IMR-90 (cell line): ENCODE measurements around the gene EIF2B5. TPM values are rescaled to one million over a fixed set of nuclear protein-coding genes. Genes with fewer than 3 reads are reported as not detected.
A peak's percentile ranks its signal among the peaks of the same experiment; 100 is the strongest.

Experiments used
- ATAC-seq: fragments of 200-7000 bp; cut with Tn5 transposase; 2 replicates; pipeline ENCODE4 v1.9.1; 2020; ENCODE audit warnings: low read depth, mild to moderate bottlenecking, moderate library complexity
- Bru-seq: library from RNA; stranded (reverse); fragments of 400-500 nt; gene quantifications from one replicate; lab custom pipeline; 2021; lab: Mats Ljungman, UMichigan
- BruChase-seq, 2 experiments: library from RNA; stranded (reverse); fragments of 400-500 nt; gene quantifications; one replicate each; lab custom pipeline; 2021; lab: Mats Ljungman, UMichigan
- BruUV-seq: library from RNA; stranded (reverse); fragments of 400-500 nt; replicated peaks from 2 replicates; lab custom pipeline; 2021; lab: Mats Ljungman, UMichigan
- CTCF ChIA-PET: fragments of 300-600 bp; formaldehyde crosslinking; extraction: SDS; loops from one replicate; lab custom pipeline; 2021; ENCODE audit warnings: antibody characterized with exemption; lab: Yijun Ruan, JAX
- POLR2A ChIA-PET: fragments of 300-600 bp; sonication (Branson Sonifier 250); formaldehyde crosslinking; loops from one replicate; lab custom pipeline; 2022; ENCODE audit warnings: antibody characterized with exemption; ENCODE audit not compliant: unreplicated experiment; lab: Charles Lee
- DNase-seq: peaks from one replicate; pipeline ENCODE4 v3.0.0; 2013
- H2AFZ ChIP-seq: replicated peaks from 2 replicates; pipeline ENCODE3; 2013; ENCODE audit warnings: low read length, mild to moderate bottlenecking; ENCODE audit not compliant: poor library complexity
- H2AK5ac ChIP-seq: 2 replicates; pipeline ENCODE4 v1.6.1; 2013; ENCODE audit warnings: low read depth, low read length, inconsistent platforms
- H2AK9ac ChIP-seq: replicated peaks from 2 replicates; pipeline ENCODE3; 2013; ENCODE audit warnings: mild to moderate bottlenecking, low read depth, low read length, moderate library complexity; ENCODE audit not compliant: poor library complexity
- H2BK120ac ChIP-seq: 2 replicates; pipeline ENCODE4 v1.6.1; 2013; ENCODE audit warnings: low read depth, low read length, inconsistent platforms
- H2BK15ac ChIP-seq: 3 replicates; pipeline ENCODE4 v1.6.1; 2013; ENCODE audit warnings: low read depth, low read length, inconsistent platforms
- H2BK20ac ChIP-seq: 2 replicates; pipeline ENCODE4 v1.6.1; 2013; ENCODE audit warnings: low read depth, mild to moderate bottlenecking, inconsistent platforms, low read length, moderate library complexity
- H2BK5ac ChIP-seq: 2 replicates; pipeline ENCODE4 v1.6.1; 2013; ENCODE audit warnings: mild to moderate bottlenecking, low read depth, low read length, inconsistent platforms; ENCODE audit not compliant: poor library complexity, severe bottlenecking
- H3K14ac ChIP-seq: replicated peaks from 2 replicates; pipeline ENCODE4 v1.6.1; 2013; ENCODE audit warnings: low read depth, low read length, inconsistent platforms
- H3K18ac ChIP-seq: 2 replicates; pipeline ENCODE4 v1.6.1; 2013; ENCODE audit warnings: low read depth, low read length, control low read depth
- H3K23ac ChIP-seq: 2 replicates; pipeline ENCODE4 v1.6.1; 2013; ENCODE audit warnings: low read depth, low read length, inconsistent platforms
- H3K27ac ChIP-seq: 2 replicates; pipeline ENCODE4 v1.5.1; 2013; ENCODE audit warnings: mild to moderate bottlenecking, control low read depth, low read length; ENCODE audit not compliant: insufficient read depth
- H3K27me3 ChIP-seq: 2 replicates; pipeline ENCODE4 v1.6.1; 2013; ENCODE audit warnings: low read length; ENCODE audit not compliant: control insufficient read depth, insufficient read depth
- H3K36me3 ChIP-seq: 2 replicates; pipeline ENCODE4 v1.6.1; 2013; ENCODE audit warnings: low read length, mixed read lengths; ENCODE audit not compliant: control insufficient read depth, insufficient read depth
- H3K4ac ChIP-seq: 2 replicates; pipeline ENCODE4 v1.6.1; 2013; ENCODE audit warnings: low read depth, low read length, inconsistent platforms
- H3K4me1 ChIP-seq: 2 replicates; pipeline ENCODE4 v1.6.1; 2013; ENCODE audit warnings: low read length, mixed read lengths; ENCODE audit not compliant: control insufficient read depth, insufficient read depth
- H3K4me2 ChIP-seq: 2 replicates; pipeline ENCODE4 v1.6.1; 2013; ENCODE audit warnings: low read depth, mild to moderate bottlenecking, control low read depth, low read length, moderate library complexity
- H3K4me3 ChIP-seq: 2 replicates; pipeline ENCODE4 v1.5.1; 2013; ENCODE audit warnings: low read depth, mild to moderate bottlenecking, control low read depth, low read length, moderate library complexity; ENCODE audit not compliant: insufficient read depth
- H3K56ac ChIP-seq: 2 replicates; pipeline ENCODE4 v1.6.1; 2013; ENCODE audit warnings: low read length, inconsistent platforms; ENCODE audit not compliant: insufficient read depth; ENCODE audit errors: extremely low read depth
- H3K79me1 ChIP-seq, 2 experiments: 2 replicates each; pipeline ENCODE4 v1.6.1; 2013; ENCODE audit warnings: low read length in 2 of 2, inconsistent platforms in 1 of 2, low read depth in 1 of 2
- H3K9ac ChIP-seq: 2 replicates; pipeline ENCODE4 v1.6.1; 2013; ENCODE audit warnings: low read depth, low read length, control low read depth
- H3K9me1 ChIP-seq: 2 replicates; pipeline ENCODE4 v1.6.1; 2013; ENCODE audit warnings: low read length, inconsistent platforms; ENCODE audit not compliant: insufficient read depth
- H3K9me3 ChIP-seq: 2 replicates; pipeline ENCODE4 v1.6.1; 2013; ENCODE audit warnings: low read length; ENCODE audit not compliant: control insufficient read depth, insufficient read depth
- H4K20me1 ChIP-seq: 2 replicates; pipeline ENCODE4 v1.6.1; 2013; ENCODE audit warnings: low read length, inconsistent platforms; ENCODE audit not compliant: insufficient read depth
- H4K5ac ChIP-seq: 2 replicates; pipeline ENCODE4 v1.6.1; 2013; ENCODE audit warnings: mild to moderate bottlenecking, low read depth, low read length, control low read depth
- H4K8ac ChIP-seq, 2 experiments: 2 replicates each; pipeline ENCODE4 v1.6.1; 2013; ENCODE audit warnings: low read depth in 2 of 2, low read length in 2 of 2, control low read depth in 1 of 2, inconsistent platforms in 1 of 2
- H4K91ac ChIP-seq: 2 replicates; pipeline ENCODE4 v1.6.1; 2013; ENCODE audit warnings: low read depth, low read length, inconsistent platforms; ENCODE audit not compliant: insufficient read depth
- BHLHE40 ChIP-seq: fragments of 150-350 bp; IDR thresholded peaks from 2 replicates; pipeline ENCODE4 v1.6.1; 2016; ENCODE audit warnings: mild to moderate bottlenecking, low read depth, low read length
- CEBPB ChIP-seq: IDR thresholded peaks from 2 replicates; pipeline ENCODE4 v1.6.1; 2012; ENCODE audit warnings: low read depth, low read length, improper control_type of control experiment
- CHD1 ChIP-seq: IDR thresholded peaks from 2 replicates; pipeline ENCODE4 v1.6.1; 2012; ENCODE audit warnings: low read depth, low read length, improper control_type of control experiment
- CTCF ChIP-seq: conservative IDR thresholded peaks from 2 replicates; pipeline ENCODE4 v1.5.1; 2012; ENCODE audit warnings: mild to moderate bottlenecking, low read depth, low read length, improper control_type of control experiment
- ELK1 ChIP-seq: fragments of 150-350 bp; IDR thresholded peaks from 2 replicates; pipeline ENCODE4 v1.6.1; 2016; ENCODE audit warnings: low read depth, mild to moderate bottlenecking, low read length, moderate library complexity, borderline replicate concordance
- MAZ ChIP-seq: IDR thresholded peaks from 2 replicates; pipeline ENCODE4 v1.6.1; 2012; ENCODE audit warnings: low read depth, mild to moderate bottlenecking, low read length, improper control_type of control experiment, moderate library complexity, borderline replicate concordance
- MXI1 ChIP-seq: IDR thresholded peaks from 2 replicates; pipeline ENCODE4 v1.6.1; 2012; ENCODE audit warnings: low read depth, mild to moderate bottlenecking, low read length, moderate library complexity, borderline replicate concordance
- POLR2A ChIP-seq: IDR thresholded peaks from 2 replicates; pipeline ENCODE4 v1.6.1; 2012; ENCODE audit warnings: mild to moderate bottlenecking, low read depth, low read length
- RAD21 ChIP-seq: IDR thresholded peaks from 2 replicates; pipeline ENCODE4 v1.6.1; 2012; ENCODE audit warnings: low read length, improper control_type of control experiment
- RCOR1 ChIP-seq: IDR thresholded peaks from 2 replicates; pipeline ENCODE4 v1.6.1; 2012; ENCODE audit warnings: mild to moderate bottlenecking, low read length, improper control_type of control experiment; ENCODE audit not compliant: insufficient replicate concordance
- RFX5 ChIP-seq: IDR thresholded peaks from 2 replicates; pipeline ENCODE4 v1.8.0; 2012; ENCODE audit warnings: low read depth, mild to moderate bottlenecking, low read length, moderate library complexity
- SMC3 ChIP-seq: fragments of 150-350 bp; IDR thresholded peaks from 2 replicates; pipeline ENCODE4 v1.6.1; 2016; ENCODE audit warnings: low read depth, mild to moderate bottlenecking, antibody characterized with exemption, low read length, moderate library complexity
- WGBS, 2 experiments: methylation state at CpG; one replicate each; pipeline versions ENCODE4 v1.1.5 to v1.1.7; 2013; ENCODE audit warnings: missing lambda C conversion rate in 2 of 2; ENCODE audit not compliant: insufficient read length in 1 of 2; ENCODE audit errors: extremely low coverage in 2 of 2; 5-methylcytosine and 5-hydroxymethylcytosine counted together
- dilution Hi-C: fragments of 300-500 bp; cut with HindIII; formaldehyde crosslinking; loops from one replicate; pipeline ENCODE4 v1.14.3; 2018; ENCODE audit warnings: low sequenced_read_pairs; ENCODE audit not compliant: unreplicated experiment
- in situ Hi-C: fragments of 300-500 bp; cut with MboI; formaldehyde crosslinking; loops from 3 replicates; pipeline ENCODE4 v1.14.3; 2019; ENCODE audit warnings: low sequenced_read_pairs, inconsistent platforms, mixed read lengths
- intact Hi-C: fragments of 100-400 bp; cut with micrococcal nuclease; formaldehyde crosslinking; loops from 2 replicates; pipeline ENCODE4 v1.10.0; 2022
- long read RNA-seq: library from polyadenylated mRNA; unstranded; transcript quantifications from one replicate; pipeline ENCODE4 v2.0.0, GENCODE V29; 2021; ENCODE audit not compliant: unreplicated experiment
- polyA plus RNA-seq, 3 experiments: library from polyadenylated mRNA; depleted of rRNA; stranded (reverse); fragments of >200 nt; gene quantifications; 2 replicates each; pipeline ENCODE4 v1.2.3, GENCODE V29; 2012; ENCODE audit warnings: low replicate concordance in 1 of 3
- total RNA-seq: library from RNA; depleted of rRNA; stranded (reverse); fragments of >200 nt; gene quantifications from 2 replicates; pipeline ENCODE4 v1.2.3, GENCODE V29; 2012; rRNA removed

EIF2B5 gene
- total RNA-seq (32.5 and 37.6 TPM in 2 replicates), polyA plus RNA-seq (2012; rRNA removed) (29.5 and 31.7 TPM in 2 replicates), Bru-seq, nascent RNA (percentile 76 among the genes with signal in this experiment), BruChase-seq, experiment 1, labeled RNA remaining after a 6-hour chase (percentile 75 among the genes with signal in this experiment), BruChase-seq, experiment 2, labeled RNA remaining after a 2-hour chase (percentile 72 among the genes with signal in this experiment)
- 15.9 and 20.4 TPM in 2 replicates for polyA plus RNA-seq (2012; cell fraction: cytosol; rRNA removed)
- polyA plus RNA-seq (2012; cell fraction: nucleus; rRNA removed; ENCODE audit: low replicate concordance), result 70.7 and 100 TPM in 2 replicates
- long read RNA-seq, transcript EIF2B5-201 (16 exons, 2,656 nt), result major isoform, 42 of 54 reads
- long read RNA-seq, partial matches to known transcripts, result 2 of 54 reads
- long read RNA-seq, other reads (novel, unspliced or antisense), result 10 of 54 reads

GRCh38 chr3:184135149-184135910 is at the start of gene EIF2B5:
Gene EIF2B5, plus strand, starts transcription at chr3:184135358. Its CDS starts 28 bp downstream, at chr3:184135386.
- Histone ChIP-seq H4K8ac (peak within 1 kb of the TSS; percentile 57 to 98), H3K4me1 (no peaks in the 10 kb centered on the region; the same call in 1 of the 2 replicates), H4K5ac (peak within 1 kb of the TSS; percentile 78), H3K4ac (peak within 1 kb of the TSS; percentile 95), H4K20me1 (no peaks in the 10 kb centered on the region; the same call in 1 of the 2 replicates), H3K9me3 (no peaks in the 10 kb centered on the region), H3K9ac (peak within 1 kb of the TSS; percentile 95), H2AFZ (peak within 1 kb of the TSS; percentile 98), H4K91ac (peak within 1 kb of the TSS; percentile 83), H3K4me2 (peak within 1 kb of the TSS; percentile 77), H3K23ac (peak within 1 kb of the TSS; percentile 91), H3K14ac (peak within 1 kb of the TSS; percentile 97), H3K27ac (peak within 1 kb of the TSS; percentile 87), H3K18ac (peak within 1 kb of the TSS; percentile 76), H3K4me3 (peak within 1 kb of the TSS; percentile 91), H3K56ac (peak within 1 kb of the TSS; percentile 89), H2AK9ac (peak within 1 kb of the TSS; percentile 95), H2AK5ac (peak within 1 kb of the TSS; percentile 61), H2BK20ac (peak within 1 kb of the TSS; percentile 36; the same call in 1 of the 2 replicates), H3K36me3 (peaks cover 6% of the 10 kb centered on the region), H2BK5ac (peak within 1 kb of the TSS; percentile 88), H3K79me1 (peaks cover 8 to 41% of the 10 kb centered on the region in 2 experiments), H2BK15ac (peak within 1 kb of the TSS; percentile 84; the same call in 1 of the 3 replicates), H3K27me3 (no peaks in the 10 kb centered on the region), H3K9me1 (peaks cover 7% of the 10 kb centered on the region), H2BK120ac (peak within 1 kb of the TSS; percentile 69)
- DNase-seq, result peak; percentile 91
- intact Hi-C loops (loop anchor here (2.0 kb wide), 1 partner anchor 113 kb away; the partner anchor contains the start of genes ALG3 and EEF1AKMT4), dilution Hi-C loops (no loop called here), in situ Hi-C loops (no loop called here)
- ChIA-PET CTCF (no interaction called here), POLR2A (no interaction called here)
- TF ChIP-seq RFX5 (no peak), MXI1 (peak; percentile 73), CEBPB (no peak), POLR2A (peak; percentile 71), RAD21 (peak; percentile 33), ELK1 (no peak), CTCF (peak; percentile 47), SMC3 (peak; percentile 44), BHLHE40 (0 out of 2 replicates have a peak, but pooled peaks have one; percentile 3), RCOR1 (no peak), CHD1 (peak; percentile 75; the same call in 1 of the 2 replicates), MAZ (no peak)
- no TSS peak for BruUV-seq
- WGBS, 2 experiments, result 0% methylated on average over 26 of the region's 56 CpGs; no CpG with 5 or more reads in 1 of the 2 experiments
- peak; percentile 87 for ATAC-seq
